NCI-H2196 (cell line): Measurements from ENCODE around the gene EGLN3.
"Not testable (repeated sequence)": the region's sequence is repeated elsewhere in the genome, so short reads cannot be mapped to it uniquely, and the experiment has no call there.

Source experiments
- DNase-seq: peaks from one replicate; lab custom pipeline; 2025; ENCODE audit not compliant: unreplicated experiment; lab: John Stamatoyannopoulos, UW

Gene EGLN3

DNA sequence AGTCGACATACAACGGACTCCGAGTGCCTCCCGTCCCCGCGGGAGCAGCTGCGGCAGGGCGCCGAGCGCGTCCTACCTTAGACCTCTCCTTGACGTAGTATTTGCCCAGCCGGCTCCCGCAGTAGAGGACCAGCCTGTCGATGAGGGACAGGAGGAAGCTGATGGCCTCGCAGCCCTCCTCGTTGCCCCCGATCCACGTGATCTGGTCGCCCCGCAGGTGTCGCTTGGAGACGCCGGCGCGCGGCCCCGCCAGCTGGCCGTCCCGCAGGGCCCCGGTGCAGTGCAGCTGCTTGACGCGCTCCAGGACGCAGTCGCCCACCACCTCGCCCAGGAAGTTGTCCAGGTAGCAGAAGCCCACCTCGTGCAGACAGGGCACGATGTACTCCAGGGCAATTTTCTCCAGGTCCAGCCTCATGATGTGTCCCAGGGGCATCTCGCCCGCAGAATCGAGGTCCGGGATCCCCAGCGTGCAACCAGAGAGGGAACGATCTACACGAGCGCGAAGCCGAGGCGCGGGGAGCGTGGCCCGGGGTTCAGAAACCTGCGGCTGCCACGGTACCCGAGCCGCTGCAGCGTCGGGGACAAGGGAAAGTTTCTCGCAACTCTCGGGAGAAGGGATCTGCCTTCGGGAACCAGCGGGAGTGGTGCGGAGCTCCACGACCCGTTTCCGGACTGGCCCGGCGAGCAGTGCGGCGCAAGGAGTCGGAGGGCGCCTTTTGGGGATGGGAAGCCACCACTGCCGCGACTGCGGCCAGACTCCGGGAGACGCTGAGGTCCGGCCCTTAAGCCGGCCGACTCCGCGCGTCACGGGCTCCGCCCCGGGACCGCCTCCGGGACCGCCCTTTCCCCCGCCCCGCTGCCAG, at the start of gene EGLN3:
EGLN3 (minus strand) TSS at position 755 of the 863 bp plus-strand sequence; CDS start at position 433, 322 bp downstream.
- peak; percentile 87 for DNase-seq

DNA sequence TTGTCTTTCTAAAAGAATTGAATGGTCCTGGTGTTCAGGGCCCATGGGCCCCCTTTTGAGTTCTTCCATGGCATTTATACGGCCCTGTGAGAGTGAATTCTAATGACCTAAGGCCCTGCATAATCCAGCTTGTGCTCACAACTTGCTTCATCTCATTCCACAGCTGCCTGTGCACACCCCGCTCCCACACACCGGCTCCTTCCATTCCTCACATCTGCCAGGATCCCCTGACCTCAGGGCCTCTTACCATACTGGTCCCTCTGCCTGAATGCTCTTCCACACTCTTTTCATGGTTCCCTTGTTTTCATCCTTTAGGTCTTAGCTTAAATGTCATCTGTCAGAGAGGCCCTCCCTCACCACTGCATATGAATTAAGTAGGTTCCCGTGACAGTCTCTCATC, 49.5 kb upstream of the EGLN3 start:
- no peak for DNase-seq

DNA sequence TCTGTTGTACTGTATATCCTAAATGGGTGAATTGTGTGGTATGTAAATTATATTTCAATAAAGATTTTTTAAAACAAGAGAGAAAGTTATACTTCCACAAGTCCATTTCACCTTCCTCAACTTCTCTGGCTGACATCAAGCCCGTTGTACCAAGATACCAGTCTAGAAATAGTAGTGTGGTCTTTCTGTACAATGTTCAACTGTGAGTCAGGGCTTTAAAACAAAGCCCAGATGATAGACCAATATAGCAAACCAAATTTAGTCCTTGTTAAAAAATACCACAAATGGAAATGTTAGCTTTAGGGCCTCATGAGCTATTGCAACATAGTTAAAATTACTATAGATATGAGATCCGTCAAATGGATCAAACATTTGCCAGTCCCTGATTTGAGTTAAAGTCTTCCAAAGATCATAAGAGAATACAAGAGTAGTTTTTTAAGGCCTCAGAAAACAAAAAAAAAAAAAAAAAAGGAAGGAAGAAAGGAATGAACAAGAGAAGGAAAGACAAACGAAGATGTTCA, 49.0 kb upstream of the EGLN3 start:
- DNase-seq, result no peak

DNA sequence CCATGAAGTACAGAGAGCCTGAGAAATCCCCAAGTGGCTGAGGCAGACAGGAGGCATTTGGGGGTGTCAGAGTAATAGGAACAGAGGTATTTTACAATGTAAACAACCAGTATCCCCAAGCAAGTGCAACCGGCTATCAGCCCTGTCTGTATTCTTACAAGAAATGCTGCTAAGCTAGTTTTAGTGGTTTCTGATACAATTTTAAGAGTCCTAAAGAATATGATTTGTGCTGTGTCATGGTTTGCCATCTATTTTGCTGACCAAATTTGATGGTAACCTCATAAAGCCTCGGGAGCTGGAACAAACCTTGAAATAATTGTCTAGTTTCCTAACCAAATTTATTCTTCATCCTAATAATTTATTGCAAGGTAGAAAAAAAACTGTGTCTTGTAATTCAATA, 46.7 kb upstream of the EGLN3 start:
- no peak for DNase-seq

DNA sequence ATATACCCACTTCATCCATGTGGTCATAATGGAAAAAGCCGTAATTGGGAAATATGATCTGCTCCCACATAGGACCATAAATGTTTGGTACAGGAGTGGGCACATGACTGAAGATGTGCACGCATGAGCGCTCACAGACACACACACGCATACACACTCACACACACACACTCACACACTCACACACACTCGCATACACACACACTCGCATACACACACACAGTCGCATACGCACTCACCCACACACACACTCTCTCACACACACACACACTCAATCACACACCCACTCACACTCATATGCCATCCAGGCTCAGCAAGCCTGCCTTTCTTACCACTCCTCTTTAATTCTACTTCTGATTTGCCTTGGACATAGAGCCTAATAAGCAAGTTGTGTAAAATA, 45.6 kb upstream of the EGLN3 start:
- no peak for DNase-seq

DNA sequence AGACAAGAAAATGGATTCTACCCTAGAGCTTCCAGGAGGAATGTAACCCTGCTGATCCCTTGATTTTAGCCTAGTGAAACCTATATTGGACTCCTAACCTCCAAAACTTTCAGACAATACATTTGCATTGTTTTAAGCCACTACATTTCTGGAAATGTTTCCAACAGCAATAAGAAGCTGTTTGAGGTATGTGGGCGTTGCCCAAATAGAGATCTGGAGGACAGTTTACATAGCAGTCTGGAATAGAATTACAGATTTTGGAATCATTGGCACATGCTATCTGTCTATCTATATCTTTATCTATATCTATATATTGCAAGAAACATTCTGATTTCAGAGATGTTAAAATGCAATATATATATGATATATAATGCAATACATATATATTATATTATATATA, 42.4 kb upstream of the EGLN3 start:
- no peak for DNase-seq

DNA sequence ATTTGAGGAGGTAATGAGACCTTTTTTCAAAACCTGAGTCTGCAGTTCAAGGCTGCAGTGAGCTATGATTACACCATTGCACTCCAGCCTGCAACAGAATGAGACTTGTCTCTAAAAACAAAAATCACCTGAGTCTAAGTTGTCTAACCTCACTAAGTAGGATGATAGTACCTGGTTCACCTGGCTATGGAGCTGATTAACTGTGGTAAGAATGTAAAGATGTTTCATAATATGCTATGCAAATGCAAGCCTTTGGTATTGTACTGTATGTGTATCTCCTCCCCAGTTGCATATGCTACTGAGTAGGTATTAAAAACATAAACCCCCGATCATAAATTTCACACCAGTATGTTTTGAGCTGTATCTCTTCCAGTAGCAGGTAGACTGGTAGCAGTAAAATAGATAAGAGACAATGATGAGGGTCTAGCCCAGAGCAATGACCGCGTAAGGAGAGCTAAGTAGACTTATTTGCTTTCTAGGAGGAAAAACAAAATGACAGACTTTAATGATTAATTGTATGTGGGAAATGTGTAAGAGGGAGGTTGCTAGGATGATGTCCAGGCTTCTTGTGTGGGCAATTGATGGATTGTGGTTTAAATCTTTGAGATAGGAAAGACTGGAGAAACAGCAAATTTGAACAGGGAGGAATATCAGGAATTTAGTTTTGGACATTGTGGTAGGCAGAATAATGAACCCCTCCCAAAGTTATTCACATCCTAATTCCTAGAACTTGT, 41.6 kb upstream of the EGLN3 start:
- DNase-seq, result no peak

DNA sequence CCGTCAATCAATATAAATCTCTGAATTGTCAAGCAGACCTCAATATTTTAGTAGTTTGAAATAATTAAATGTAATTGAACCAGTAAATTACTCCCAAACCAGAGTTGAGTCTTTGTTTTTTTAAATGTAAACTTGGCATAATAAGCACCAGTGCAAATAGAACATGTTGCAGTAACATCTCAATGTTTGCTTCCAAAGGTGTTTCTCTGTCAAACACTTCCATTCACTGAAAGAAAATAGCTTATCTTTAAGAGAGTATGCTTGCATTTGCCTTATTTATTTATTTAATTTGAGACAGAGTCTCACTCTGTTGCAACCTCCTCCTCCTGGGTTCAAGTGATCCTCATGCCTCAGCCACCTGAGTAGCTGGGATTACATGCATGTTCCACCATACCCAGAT, 39.9 kb upstream of the EGLN3 start:
- DNase-seq, result no peak

DNA sequence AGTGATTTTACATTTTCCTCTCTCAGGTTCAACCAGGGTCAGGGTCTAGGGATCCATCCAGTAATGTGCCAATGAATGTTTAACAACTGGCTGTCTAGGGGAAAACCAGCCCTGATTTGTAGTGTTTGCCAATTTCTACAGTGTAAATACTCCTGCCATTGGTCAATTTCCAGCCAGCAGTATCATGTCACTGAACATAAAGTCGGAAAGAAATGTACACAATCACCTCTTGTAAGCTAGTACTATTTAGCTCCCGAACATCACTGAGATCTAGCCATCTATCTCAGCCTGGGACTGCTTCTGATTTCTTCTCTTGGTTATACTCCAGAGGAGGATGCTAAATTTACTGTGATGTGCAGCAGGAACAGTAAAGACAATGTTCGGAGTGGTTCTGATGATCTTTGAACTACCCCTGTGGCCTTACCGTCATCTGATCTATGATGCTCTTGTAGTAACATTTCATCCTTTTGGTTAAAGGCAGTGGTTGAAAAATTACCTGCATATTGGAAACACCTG, 36.7 kb upstream of the EGLN3 start:
- no peak for DNase-seq

DNA sequence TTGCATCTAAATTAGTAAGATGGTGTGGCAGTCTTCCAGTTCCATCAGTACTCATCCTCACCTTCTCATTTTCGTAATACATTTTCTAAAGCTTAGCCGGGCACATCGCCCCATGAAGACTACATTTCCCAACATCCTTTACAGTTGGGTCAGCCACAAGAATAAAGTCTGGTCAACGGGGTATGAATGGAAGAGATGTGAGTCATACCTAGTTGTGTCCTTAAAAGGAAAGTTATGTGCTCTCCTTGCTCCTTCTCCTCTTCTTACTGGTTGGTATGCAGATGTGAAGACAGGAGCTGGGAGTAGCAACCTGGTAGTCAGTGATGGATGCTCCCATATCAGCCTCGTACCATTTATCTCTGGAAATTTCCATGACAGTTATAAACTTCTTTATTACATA, 35.9 kb upstream of the EGLN3 start:
- no peak for DNase-seq

DNA sequence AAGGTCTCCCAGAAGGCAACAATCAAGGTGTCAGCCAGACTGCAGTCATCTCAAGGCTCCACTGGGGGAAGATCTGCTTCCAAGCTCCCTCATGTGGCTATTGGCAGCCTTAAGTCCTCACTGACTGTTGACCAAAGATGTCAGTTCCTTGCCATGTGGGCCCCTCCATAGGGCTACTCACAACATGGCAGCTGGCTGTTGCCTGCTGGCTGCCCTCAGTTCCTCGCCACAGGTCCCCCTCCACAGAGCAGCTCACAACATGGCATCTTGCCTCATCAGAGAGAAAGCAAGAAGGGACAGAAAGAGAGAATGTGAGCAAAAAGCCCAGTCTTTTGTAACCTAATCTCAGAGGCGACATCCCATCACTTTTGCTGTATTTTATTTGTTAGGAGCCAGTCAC, 34.4 kb upstream of the EGLN3 start:
- no peak for DNase-seq

DNA sequence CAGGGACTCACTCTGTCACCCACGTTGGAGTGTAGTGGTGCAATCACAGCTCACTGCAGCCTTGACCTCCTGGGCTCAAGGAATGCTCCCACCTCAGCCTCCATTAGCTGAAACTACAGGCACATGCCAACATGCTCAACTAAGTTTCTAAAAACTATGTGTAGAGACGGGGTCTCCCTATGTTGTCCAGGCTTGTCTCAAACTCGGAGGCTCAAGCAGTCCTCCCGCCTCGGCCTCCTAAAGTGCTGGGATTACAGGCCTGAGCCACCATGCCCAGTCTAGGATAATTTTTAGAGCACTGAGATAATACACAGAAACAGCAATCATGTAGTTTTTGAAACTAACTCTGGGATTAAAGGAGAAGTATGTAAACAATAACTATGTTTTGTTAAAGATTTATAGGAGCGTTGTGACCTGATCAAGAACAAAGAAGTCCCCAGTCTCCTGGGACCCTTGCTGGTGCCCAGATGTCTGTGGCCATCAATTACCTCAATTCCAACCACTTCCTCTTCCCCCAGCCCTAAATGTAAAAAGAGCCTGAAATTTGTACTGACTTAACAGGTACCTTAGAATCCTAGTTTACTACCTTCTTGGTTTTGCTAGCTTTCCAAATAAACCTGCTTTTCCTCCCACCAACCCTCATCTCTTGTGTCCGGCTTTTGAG, 28.9 kb upstream of the EGLN3 start:
- DNase-seq, result no peak

DNA sequence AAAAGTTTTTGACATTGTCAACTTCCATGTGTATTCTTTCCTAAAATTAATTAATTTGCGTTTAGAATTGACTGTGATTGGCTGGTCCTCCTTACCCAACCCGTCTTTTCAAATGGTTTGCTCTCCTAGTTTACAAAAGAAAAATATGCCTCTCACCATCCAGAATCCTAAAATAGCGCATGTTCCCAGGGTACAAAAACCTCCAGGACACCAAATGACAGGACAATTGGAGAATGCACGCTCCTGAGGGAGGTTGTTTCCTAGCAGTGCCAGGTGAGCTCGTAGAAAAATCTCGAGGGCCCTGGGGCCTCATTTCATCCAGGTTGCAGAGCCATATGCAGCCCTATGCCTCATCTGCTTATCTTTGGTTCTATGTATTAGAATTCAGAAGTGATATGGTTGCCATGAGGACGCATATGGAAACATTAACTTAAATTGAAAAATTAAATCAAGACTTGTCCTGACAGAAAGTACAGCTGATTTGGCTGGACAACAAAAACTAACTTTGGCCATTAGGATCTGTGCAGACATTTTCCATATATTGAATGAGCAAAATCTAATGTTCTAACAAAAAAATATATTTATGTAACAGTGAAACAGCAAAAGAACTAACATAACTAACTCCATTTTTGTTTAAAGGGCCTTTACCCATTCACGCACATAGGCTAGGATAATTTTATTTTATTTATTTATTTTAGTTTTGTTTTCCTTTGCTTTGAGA, 28.2 kb upstream of the EGLN3 start:
- DNase-seq, result no peak

DNA sequence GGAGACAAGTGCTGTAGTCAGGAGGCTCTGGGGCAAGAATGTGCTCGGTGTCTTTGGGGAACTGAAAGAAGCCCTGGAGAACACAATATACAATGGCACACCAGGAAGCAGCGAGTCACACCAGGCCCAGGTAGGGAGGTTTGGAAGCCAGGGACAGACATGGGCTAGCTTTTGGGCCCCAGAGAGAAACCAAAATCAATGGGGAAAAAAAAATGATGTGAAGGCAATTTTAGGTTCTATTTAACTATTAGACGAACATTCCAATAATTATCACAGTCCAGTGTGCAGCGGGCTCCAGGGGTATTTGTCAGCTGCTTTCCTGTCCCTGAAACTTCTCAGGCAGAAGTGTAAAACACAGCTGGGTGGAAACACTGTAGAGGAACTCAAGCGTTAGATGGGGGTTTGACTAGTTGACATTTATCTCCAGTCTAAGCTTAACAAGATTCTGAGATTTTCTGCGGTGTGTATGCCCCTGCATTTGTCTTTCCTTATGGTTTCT, 21.8 kb upstream of the EGLN3 start:
- DNase-seq, result no peak

DNA sequence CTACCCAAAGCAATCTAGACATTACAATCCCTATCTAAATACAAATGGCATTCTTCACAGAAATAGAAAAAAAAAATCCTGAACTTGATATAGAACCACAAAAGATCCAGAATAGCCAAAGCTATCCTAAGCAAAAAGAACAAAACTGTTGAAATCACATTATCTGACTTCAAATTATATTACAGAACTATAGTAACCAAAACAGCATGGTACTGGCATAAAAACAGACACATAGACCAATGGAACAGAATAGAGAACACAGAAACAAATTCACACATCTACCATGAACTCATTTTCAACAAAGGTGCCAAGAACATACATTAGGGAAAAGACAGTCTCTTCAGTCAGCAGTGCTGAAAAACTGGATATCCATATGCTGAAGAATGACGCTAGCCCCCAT, 19.0 kb upstream of the EGLN3 start:
- not testable (repeated sequence) for DNase-seq

DNA sequence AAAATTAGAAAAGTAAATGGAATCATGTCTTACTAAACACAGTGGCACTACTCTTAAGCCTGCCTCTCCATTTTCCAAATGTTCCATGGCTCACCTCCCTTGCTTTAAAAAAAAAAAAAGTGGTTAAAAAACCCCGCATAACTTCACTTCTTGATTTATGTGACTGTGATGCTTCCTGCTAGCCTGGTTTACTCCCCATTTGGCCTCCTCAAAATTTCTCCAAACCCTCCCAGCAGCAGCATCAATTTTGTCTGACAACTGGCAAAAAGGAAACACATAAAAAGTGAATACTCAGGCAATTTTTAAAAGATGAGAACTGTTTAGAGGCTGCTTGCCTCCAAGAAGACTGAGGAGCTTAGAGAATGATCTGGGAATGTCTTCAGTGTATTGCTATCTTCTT, 17.8 kb upstream of the EGLN3 start:
- no peak for DNase-seq

DNA sequence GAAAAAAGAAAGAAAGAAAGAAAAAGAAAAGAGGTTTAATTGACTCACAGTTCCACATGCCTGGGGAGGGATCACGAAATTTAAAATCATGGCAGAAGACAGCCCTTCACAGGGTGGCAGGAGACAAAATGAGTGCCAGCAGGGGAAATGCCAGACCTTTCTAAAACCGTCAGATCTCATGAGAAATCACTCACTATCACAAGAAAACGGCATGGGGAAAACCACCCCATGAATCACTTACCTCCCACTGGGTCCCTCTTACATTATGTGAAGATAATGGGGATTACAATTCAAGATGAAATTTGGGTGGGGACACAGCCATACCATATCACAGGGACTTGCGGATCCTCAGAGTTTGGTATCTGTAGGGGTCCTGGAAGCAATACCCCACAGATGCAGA, 16.3 kb upstream of the EGLN3 start:
- DNase-seq, result no peak

DNA sequence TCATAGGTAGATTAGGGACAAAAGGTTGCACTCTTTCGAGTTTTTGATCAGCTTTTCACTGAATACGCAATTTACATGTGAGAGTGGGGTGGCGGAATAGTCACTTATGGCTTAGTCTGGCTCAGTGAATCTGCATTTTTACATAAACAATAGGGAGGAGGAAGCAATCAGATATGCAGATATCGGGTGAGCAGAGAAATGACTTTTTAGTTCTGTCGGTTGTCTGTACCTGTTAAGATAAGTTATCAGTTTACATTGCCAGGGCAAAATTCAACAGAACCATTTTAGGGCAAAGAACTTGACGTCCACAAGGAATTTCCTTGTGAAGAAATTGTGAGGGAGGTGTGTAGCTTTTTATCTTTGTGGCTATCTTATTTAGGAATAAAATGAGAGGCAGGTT, 15.4 kb upstream of the EGLN3 start:
- no peak for DNase-seq

DNA sequence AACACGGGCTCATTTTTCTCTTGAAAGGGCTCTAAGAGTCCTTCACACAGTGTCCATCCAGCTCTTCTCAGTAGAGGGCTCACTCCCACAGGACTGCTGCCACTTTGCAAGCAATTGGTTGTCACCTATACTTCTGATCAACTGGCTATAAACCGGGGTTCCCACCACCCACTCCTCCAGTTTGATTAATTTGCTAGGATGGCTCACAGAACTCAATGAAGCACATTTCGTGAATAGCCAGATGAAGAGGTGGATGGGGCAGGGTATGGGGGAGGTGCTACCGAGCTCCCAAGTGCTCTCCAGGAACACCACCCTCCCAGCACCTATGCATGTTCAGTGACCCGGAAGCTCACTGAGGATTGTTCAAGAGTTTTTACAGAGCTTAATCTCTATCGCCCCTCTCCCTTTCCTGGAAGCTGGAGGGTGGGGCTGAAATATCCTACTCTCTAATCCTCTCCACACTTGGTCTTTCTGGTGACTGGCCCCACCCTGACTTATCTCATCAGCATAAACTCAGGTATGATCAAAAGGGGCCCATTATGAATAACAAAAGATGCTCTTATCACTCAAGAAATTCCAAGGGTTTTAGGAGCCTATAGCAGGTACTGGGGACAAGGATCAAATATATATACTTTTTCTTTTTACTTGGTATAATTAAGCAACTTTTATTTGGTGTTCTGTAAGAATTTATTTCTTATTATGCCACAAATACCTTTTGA, 13.9 kb upstream of the EGLN3 start:
- no peak for DNase-seq

DNA sequence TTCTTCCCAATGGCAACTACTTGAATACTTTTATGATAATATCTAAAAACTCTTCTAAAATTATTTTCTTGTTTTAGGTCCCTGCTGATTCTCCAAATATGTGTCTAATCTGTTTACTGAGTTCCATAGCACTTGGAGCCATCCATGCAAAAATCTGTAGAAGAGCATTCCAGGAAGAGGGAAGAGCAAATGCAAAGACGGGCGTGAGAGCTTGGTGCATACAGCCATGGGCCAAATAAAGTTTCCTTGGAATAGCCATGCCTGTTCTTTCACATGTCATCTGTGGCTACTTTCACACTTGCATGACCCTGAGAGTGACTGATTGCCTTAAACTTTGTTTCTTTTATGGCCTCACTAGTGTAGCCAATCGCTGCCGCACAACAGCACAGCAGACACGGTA, 13.0 kb upstream of the EGLN3 start:
- no peak for DNase-seq
